DOHH2 (cell line): ENCODE data around the gene ELP1.

ENCODE experiments used
- CTCF ChIP-seq: fragments of 200-600 bp; sonication (generic); IDR thresholded peaks from one replicate; pipeline ENCODE4 v1.5.1; 2014; ENCODE audit warnings: antibody characterized with exemption, mild to moderate bottlenecking, low read depth, low read length; ENCODE audit not compliant: poor library complexity, severe bottlenecking
- EZH2phosphoT487 ChIP-seq: fragments of 200-600 bp; sonication (generic); IDR thresholded peaks from 2 replicates; pipeline ENCODE4 v1.6.1; 2017; ENCODE audit warnings: borderline replicate concordance, mild to moderate bottlenecking, antibody characterized with exemption, low read length, moderate library complexity, mixed read lengths

- no peak for TF ChIP-seq CTCF
- no peak for TF ChIP-seq EZH2phosphoT487
These were observed 57.5 kb downstream of the ELP1 start for GRCh38 chr9:108876425-108876824.
